IMR-90 (cell line): ENCODE results near the gene SPNS2.

Experiments
- BHLHE40 ChIP-seq: fragments of 150-350 bp; IDR thresholded peaks from 2 replicates; pipeline ENCODE4 v1.6.1; 2016; ENCODE audit warnings: mild to moderate bottlenecking, low read depth, low read length
- POLR2A ChIP-seq: IDR thresholded peaks from 2 replicates; pipeline ENCODE4 v1.6.1; 2012; ENCODE audit warnings: mild to moderate bottlenecking, low read depth, low read length
- TF ChIP-seq, protein P1 (sequence below): conservative IDR thresholded peaks from 2 replicates; pipeline ENCODE4 v1.5.1; 2012; ENCODE audit warnings: mild to moderate bottlenecking, low read depth, low read length, improper control_type of control experiment

DNA sequence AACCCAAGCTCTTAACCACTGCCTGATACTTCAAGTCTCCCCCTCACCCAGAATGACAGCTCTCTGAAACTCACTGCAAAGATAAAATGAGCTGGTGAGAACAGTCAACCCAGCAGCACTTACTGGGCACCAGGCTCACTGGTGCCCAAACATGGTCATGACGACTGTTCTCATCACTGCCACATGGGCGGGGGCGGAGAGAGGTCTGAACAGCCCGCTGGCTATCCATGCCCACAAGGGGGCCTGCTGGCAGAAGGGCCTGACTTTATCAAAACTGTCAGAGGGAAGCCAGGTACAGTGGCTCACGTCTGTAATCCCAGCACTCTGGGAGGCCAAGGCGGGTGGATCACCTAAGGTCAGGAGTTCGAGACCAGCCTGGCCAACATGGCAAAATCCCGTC lies 52.5 kb downstream of the SPNS2 start:
- TF ChIP-seq, protein P1, sequence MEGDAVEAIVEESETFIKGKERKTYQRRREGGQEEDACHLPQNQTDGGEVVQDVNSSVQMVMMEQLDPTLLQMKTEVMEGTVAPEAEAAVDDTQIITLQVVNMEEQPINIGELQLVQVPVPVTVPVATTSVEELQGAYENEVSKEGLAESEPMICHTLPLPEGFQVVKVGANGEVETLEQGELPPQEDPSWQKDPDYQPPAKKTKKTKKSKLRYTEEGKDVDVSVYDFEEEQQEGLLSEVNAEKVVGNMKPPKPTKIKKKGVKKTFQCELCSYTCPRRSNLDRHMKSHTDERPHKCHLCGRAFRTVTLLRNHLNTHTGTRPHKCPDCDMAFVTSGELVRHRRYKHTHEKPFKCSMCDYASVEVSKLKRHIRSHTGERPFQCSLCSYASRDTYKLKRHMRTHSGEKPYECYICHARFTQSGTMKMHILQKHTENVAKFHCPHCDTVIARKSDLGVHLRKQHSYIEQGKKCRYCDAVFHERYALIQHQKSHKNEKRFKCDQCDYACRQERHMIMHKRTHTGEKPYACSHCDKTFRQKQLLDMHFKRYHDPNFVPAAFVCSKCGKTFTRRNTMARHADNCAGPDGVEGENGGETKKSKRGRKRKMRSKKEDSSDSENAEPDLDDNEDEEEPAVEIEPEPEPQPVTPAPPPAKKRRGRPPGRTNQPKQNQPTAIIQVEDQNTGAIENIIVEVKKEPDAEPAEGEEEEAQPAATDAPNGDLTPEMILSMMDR = no peak
- TF ChIP-seq POLR2A (no peak), BHLHE40 (no peak)
